Stomach (tissue), 4 donors: ENCODE measurements around the gene OPHN1.

Source experiments
- CTCF ChIP-seq, 7 experiments: fragments of 450-650 bp in 4 of 7; fragments of 200-600 bp in 3 of 7; sonication (generic) in 3 of 7; IDR thresholded peaks; one replicate each; pipeline ENCODE4 v1.5.1; 2016 to 2019; ENCODE audit warnings: antibody characterized with exemption in 7 of 7, control low read depth in 2 of 7, mild to moderate bottlenecking in 1 of 7
- POLR2A ChIP-seq, 4 donors: fragments of 450-650 bp; IDR thresholded peaks; one replicate each; pipeline ENCODE4 v1.6.1; 2016; ENCODE audit warnings: antibody characterized with exemption in 4 of 4, control low read depth in 2 of 4, mild to moderate bottlenecking in 1 of 4, moderate library complexity in 1 of 4
- POLR2AphosphoS5 ChIP-seq, 3 donors: sonication (generic); formaldehyde crosslinking; IDR thresholded peaks; one replicate each; pipeline ENCODE4 v1.6.1; 2016; ENCODE audit warnings: antibody characterized with exemption in 3 of 3

- no peak for TF ChIP-seq CTCF (IDR thresholded peaks at IDR 0.05)
- TF ChIP-seq POLR2A (IDR thresholded peaks at IDR 0.05) = no peak
- TF ChIP-seq POLR2AphosphoS5 (IDR thresholded peaks at IDR 0.05) = no peak
Measured at GRCh38 chrX:68179355-68179754, 253.9 kb downstream of the OPHN1 start.
